Liver (tissue), 9 donors: ENCODE data around the gene SRPX. TPM values are rescaled to one million over a fixed set of nuclear protein-coding genes. Genes with fewer than 3 reads are reported as not detected.

ENCODE experiments used
- DNase-seq: peaks from one replicate; pipeline ENCODE4 v3.0.0-alpha.2; 2017; ENCODE audit warnings: low spot score
- H3K27ac ChIP-seq, 2 donors: one replicate each; pipeline ENCODE4 v1.7.0; 2013; ENCODE audit warnings: inconsistent platforms in 2 of 2, low read length in 2 of 2, control low read depth in 1 of 2, low read depth in 1 of 2, mild to moderate bottlenecking in 1 of 2
- H3K27me3 ChIP-seq, 4 donors: one replicate each; pipeline versions ENCODE4 v1.6.1 to v1.7.0; 2013; ENCODE audit warnings: low read length in 3 of 4, inconsistent platforms in 1 of 4, mild to moderate bottlenecking in 1 of 4, moderate library complexity in 1 of 4; ENCODE audit not compliant: control insufficient read depth in 4 of 4, insufficient read depth in 4 of 4
- H3K36me3 ChIP-seq, 4 donors: one replicate each; pipeline versions ENCODE4 v1.6.1 to v1.7.0; 2013; ENCODE audit warnings: low read length in 3 of 4, mild to moderate bottlenecking in 3 of 4, low read depth in 1 of 4, moderate library complexity in 1 of 4; ENCODE audit not compliant: control insufficient read depth in 4 of 4, insufficient read depth in 3 of 4
- H3K4me1 ChIP-seq, 4 donors: one replicate each; pipeline versions ENCODE4 v1.6.1 to v1.7.0; 2013; ENCODE audit warnings: low read length in 3 of 4, mild to moderate bottlenecking in 3 of 4, moderate library complexity in 1 of 4; ENCODE audit not compliant: control insufficient read depth in 4 of 4, insufficient read depth in 4 of 4
- H3K4me3 ChIP-seq, 3 donors: one replicate each; pipeline versions ENCODE4 v1.6.1 to v1.7.0; 2013; ENCODE audit warnings: low read length in 3 of 3, control low read depth in 1 of 3, low read depth in 1 of 3, mild to moderate bottlenecking in 1 of 3
- H3K9ac ChIP-seq, 2 donors: one replicate each; pipeline ENCODE4 v1.7.0; 2013; ENCODE audit warnings: low read length in 2 of 2, mild to moderate bottlenecking in 2 of 2, moderate library complexity in 2 of 2, control low read depth in 1 of 2, low read depth in 1 of 2
- H3K9me3 ChIP-seq, 4 donors: one replicate each; pipeline versions ENCODE4 v1.6.1 to v1.7.0; 2013; ENCODE audit warnings: low read length in 3 of 4; ENCODE audit not compliant: control insufficient read depth in 4 of 4
- ATF3 ChIP-seq: IDR thresholded peaks from 2 replicates; pipeline ENCODE4 v1.6.1; 2016; ENCODE audit warnings: antibody characterized with exemption
- CTCF ChIP-seq: fragments of 150-350 bp; IDR thresholded peaks from 2 replicates; pipeline ENCODE4 v1.5.1; 2017; ENCODE audit warnings: improper control_type of control experiment, low read depth, low read length; ENCODE audit not compliant: missing input control
- EGR1 ChIP-seq, 2 donors: IDR thresholded peaks; 2 replicates each; pipeline ENCODE4 v1.6.1; 2016 to 2018; ENCODE audit warnings: antibody characterized with exemption in 2 of 2, low read depth in 2 of 2
- FOXA1 ChIP-seq: IDR thresholded peaks from 2 replicates; pipeline ENCODE4 v1.6.1; 2016; ENCODE audit warnings: antibody characterized with exemption
- FOXA2 ChIP-seq: IDR thresholded peaks from 2 replicates; pipeline ENCODE4 v1.6.1; 2016; ENCODE audit warnings: antibody characterized with exemption
- GABPA ChIP-seq, 2 donors: IDR thresholded peaks in 1 of 2; conservative IDR thresholded peaks in 1 of 2; 2 replicates each; pipeline ENCODE4 v1.6.1; 2016; ENCODE audit warnings: antibody characterized with exemption in 2 of 2, mild to moderate bottlenecking in 1 of 2, moderate library complexity in 1 of 2
- HNF4A ChIP-seq, 2 donors: conservative IDR thresholded peaks; 2 replicates each; pipeline ENCODE4 v1.6.1; 2016; ENCODE audit warnings: antibody characterized with exemption in 2 of 2, mild to moderate bottlenecking in 2 of 2
- HNF4G ChIP-seq: IDR thresholded peaks from 2 replicates; pipeline ENCODE4 v1.6.1; 2016; ENCODE audit warnings: antibody characterized with exemption
- JUND ChIP-seq, 2 donors: IDR thresholded peaks; 2 replicates each; pipeline ENCODE4 v1.6.1; 2016; ENCODE audit warnings: antibody characterized with exemption in 2 of 2
- MAX ChIP-seq: IDR thresholded peaks from 2 replicates; pipeline ENCODE4 v1.6.1; 2016; ENCODE audit warnings: antibody characterized with exemption
- NR2F2 ChIP-seq: IDR thresholded peaks from 2 replicates; pipeline ENCODE4 v1.6.1; 2016; ENCODE audit warnings: antibody characterized with exemption
- RAD21 ChIP-seq, 2 donors: IDR thresholded peaks; 2 replicates each; pipeline ENCODE4 v1.6.1; 2016; ENCODE audit warnings: antibody characterized with exemption in 2 of 2, mild to moderate bottlenecking in 2 of 2
- REST ChIP-seq: IDR thresholded peaks from 2 replicates; pipeline ENCODE4 v1.6.1; 2016; ENCODE audit warnings: antibody characterized with exemption, mild to moderate bottlenecking
- RXRA ChIP-seq, 2 donors: IDR thresholded peaks; 2 replicates each; pipeline ENCODE4 v1.6.1; 2017 to 2018; ENCODE audit warnings: antibody characterized with exemption in 2 of 2, mild to moderate bottlenecking in 1 of 2
- SP1 ChIP-seq: IDR thresholded peaks from 2 replicates; pipeline ENCODE4 v1.6.1; 2018; ENCODE audit warnings: antibody characterized with exemption, mild to moderate bottlenecking
- TAF1 ChIP-seq: conservative IDR thresholded peaks from 2 replicates; pipeline ENCODE4 v1.6.1; 2016; ENCODE audit warnings: antibody characterized with exemption, mild to moderate bottlenecking
- YY1 ChIP-seq: IDR thresholded peaks from 2 replicates; pipeline ENCODE4 v1.6.1; 2016; ENCODE audit warnings: antibody characterized with exemption, mild to moderate bottlenecking
- ZBTB33 ChIP-seq: IDR thresholded peaks from 2 replicates; pipeline ENCODE4 v1.6.1; 2016; ENCODE audit warnings: antibody characterized with exemption
- WGBS: extraction: QIAGEN DNeasy Blood & Tissue Kit; methylation state at CpG from one replicate; pipeline ENCODE4 v1.1.7; 2013; 5-methylcytosine and 5-hydroxymethylcytosine counted together
- polyA plus RNA-seq, 2 donors: library from polyadenylated mRNA; stranded (reverse) in 1 of 2; unstranded in 1 of 2; fragments of 200-250 nt in 1 of 2; fragments of >200 nt in 1 of 2; fragmentation: Nextera tagmentation in 1 of 2; extraction: Ambion mirVana in 1 of 2; gene quantifications; one replicate each; pipeline versions ENCODE4 v1.2.1 to v1.2.3, GENCODE V29; 2013 to 2015
- total RNA-seq, 2 donors: library from RNA; depleted of rRNA; stranded (reverse); fragments of >200 nt; gene quantifications; one replicate each; pipeline ENCODE4 v1.2.3, GENCODE V29; 2014
- donor health status: healthy.
- donor health status: healthy.
- donor health status: healthy.
- donor health status: healthy.
- donor health status: healthy.

SRPX gene
- total and polyA plus RNA-seq, 4 donors = 4.9 to 15.3 (median 10.3) TPM

GRCh38 chrX:38154818-38155217, 65.9 kb downstream of the SRPX start (continued):
- TF ChIP-seq ZBTB33 (no peak), HNF4G (no peak)

- DNase-seq = no peak
- 45% methylated on average over 5 of the region's 5 CpGs for WGBS
- no peaks in the 10 kb centered on the region for H3K36me3 ChIP-seq
- TF ChIP-seq TAF1 = no peak
- no peak for TF ChIP-seq ZBTB33
- TF ChIP-seq YY1 = no peak
- no peak for TF ChIP-seq REST
- no peak for TF ChIP-seq CTCF
- no peak for TF ChIP-seq MAX
- no peak for TF ChIP-seq HNF4A (conservative IDR thresholded peaks at IDR 0.05)
- TF ChIP-seq HNF4G = no peak
- TF ChIP-seq EGR1 (IDR thresholded peaks at IDR 0.05; ENCODE audit: low read depth in 2 of 2) = no peak
- TF ChIP-seq GABPA (IDR thresholded peaks at IDR 0.05 in 1 of 2, conservative IDR thresholded peaks at IDR 0.05 in 1 of 2) = no peak
- no peak for TF ChIP-seq RXRA (IDR thresholded peaks at IDR 0.05)
- TF ChIP-seq JUND (IDR thresholded peaks at IDR 0.05) = no peak
- no peak for TF ChIP-seq ATF3
- no peak for TF ChIP-seq NR2F2
- no peak for TF ChIP-seq SP1
- TF ChIP-seq FOXA2 = no peak
- no peak for TF ChIP-seq RAD21 (IDR thresholded peaks at IDR 0.05)
- no peak for TF ChIP-seq FOXA1
- no peak overlapping the region for H3K4me3 ChIP-seq
- no peak overlapping the region for H3K9ac ChIP-seq
- no peaks in the 10 kb centered on the region for H3K4me1 ChIP-seq
- H3K9me3 ChIP-seq = no peaks in the 10 kb centered on the region
- no peaks in the 10 kb centered on the region for H3K27me3 ChIP-seq
- no peak overlapping the region for H3K27ac ChIP-seq
Measured at GRCh38 chrX:38154340-38154739, 66.3 kb downstream of the SRPX start.
